Breast epithelium (tissue), 4 donors: ENCODE results near the gene UNC80. TPM values are rescaled to one million over a fixed set of nuclear protein-coding genes. Genes with fewer than 3 reads are reported as not detected.

Experiments used
- DNase-seq, 2 donors: peaks; one replicate each; pipeline ENCODE4 v3.0.0-alpha.2; 2019; ENCODE audit warnings: low spot score in 2 of 2
- H3K27ac ChIP-seq, 2 donors: fragments of 200-600 bp; sonication (generic) in 1 of 2; one replicate each; pipeline ENCODE4 v1.5.1; 2016 to 2019; ENCODE audit warnings: mild to moderate bottlenecking in 1 of 2
- H3K27me3 ChIP-seq, 2 donors: fragments of 200-600 bp; sonication (generic) in 1 of 2; one replicate each; pipeline versions ENCODE4 v1.5.1 to v1.6.0; 2017 to 2019; ENCODE audit warnings: control low read depth in 1 of 2, mild to moderate bottlenecking in 1 of 2
- H3K36me3 ChIP-seq: fragments of 200-600 bp; one replicate; pipeline ENCODE4 v1.5.1; 2019
- H3K4me1 ChIP-seq, 2 donors: fragments of 200-600 bp; sonication (generic); one replicate each; pipeline ENCODE4 v1.5.1; 2016 to 2019; ENCODE audit warnings: control low read depth in 1 of 2
- H3K4me3 ChIP-seq, 3 donors: fragments of 200-600 bp; sonication (generic); 1 replicate in 2 of 3; 2 replicates in 1 of 3; pipeline ENCODE4 v1.5.1; 2016 to 2019; ENCODE audit warnings: mild to moderate bottlenecking in 3 of 3, moderate library complexity in 2 of 3
- H3K9me3 ChIP-seq, 2 donors: fragments of 200-600 bp; sonication (generic) in 1 of 2; one replicate each; pipeline ENCODE4 v1.5.1; 2016 to 2019; ENCODE audit warnings: control low read depth in 1 of 2
- CTCF ChIP-seq, 3 donors: fragments of 450-650 bp; IDR thresholded peaks; one replicate each; pipeline ENCODE4 v1.5.1; 2016 to 2017; ENCODE audit warnings: antibody characterized with exemption in 3 of 3, mild to moderate bottlenecking in 3 of 3, moderate library complexity in 3 of 3
- POLR2A ChIP-seq: fragments of 450-650 bp; IDR thresholded peaks from one replicate; pipeline ENCODE4 v1.6.1; 2016; ENCODE audit warnings: antibody characterized with exemption, mild to moderate bottlenecking, moderate library complexity
- POLR2AphosphoS5 ChIP-seq, 3 donors: sonication (generic); formaldehyde crosslinking; IDR thresholded peaks; one replicate each; pipeline ENCODE4 v1.6.1; 2017; ENCODE audit warnings: antibody characterized with exemption in 3 of 3
- intact Hi-C: fragments of 100-400 bp; cut with DNase I; formaldehyde crosslinking; loops from one replicate; pipeline ENCODE4 v1.15.1; 2023; ENCODE audit warnings: low total_unique reads
- total RNA-seq, 3 donors: library from RNA; depleted of rRNA; stranded (reverse); fragments of >200 nt; gene quantifications; one replicate each; pipeline ENCODE4 v1.1.0, GENCODE V29; 2016

Gene UNC80
- total RNA-seq, 3 donors from 2014 or later, result under 0.01 TPM; not detected in 2

DNA sequence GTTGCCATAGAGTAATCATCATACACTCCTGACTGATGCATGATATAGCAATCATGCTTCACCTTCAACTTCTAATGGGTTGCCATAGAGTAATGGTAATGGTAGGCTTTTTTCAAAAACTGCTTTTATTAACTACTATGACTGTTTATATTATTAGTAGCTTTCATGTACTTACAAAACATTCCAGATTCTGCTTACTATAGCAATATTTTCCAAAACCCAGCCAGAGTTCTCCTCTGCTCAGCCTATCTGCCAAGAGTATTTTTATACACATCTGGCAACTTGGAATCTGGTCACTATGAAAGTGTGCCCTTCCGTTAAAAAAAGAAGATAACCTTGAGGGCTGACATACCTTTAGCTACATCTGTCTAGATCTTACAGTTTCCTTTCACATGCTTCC is 5.0 kb upstream of the UNC80 start:
- no peaks in the 10 kb centered on the region for H3K9me3 ChIP-seq
- H3K36me3 ChIP-seq, result no peaks in the 10 kb centered on the region

DNA sequence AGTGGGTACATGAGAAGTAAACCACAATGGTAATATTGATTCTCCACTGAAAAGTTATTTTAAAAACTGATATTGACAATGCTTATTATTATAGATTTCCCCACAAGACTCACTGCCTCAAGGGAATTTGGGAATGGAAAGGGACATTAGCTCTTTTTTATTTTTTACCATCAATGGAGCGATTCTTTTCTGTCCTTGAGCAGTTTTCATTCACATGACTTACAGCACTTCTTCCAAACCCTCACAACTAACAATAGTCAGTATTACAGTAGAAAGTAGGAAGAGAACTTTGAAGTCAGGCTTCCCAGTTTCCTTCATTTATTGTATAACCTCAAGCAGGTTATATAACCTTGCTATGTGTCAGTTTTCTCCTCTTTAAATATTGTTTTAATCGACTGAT is 4.3 kb upstream of the UNC80 start:
- intact Hi-C loops, result no loop called here
- peaks cover 0 to 4% of the 10 kb centered on the region in 2 donors for H3K27me3 ChIP-seq
- no peak for DNase-seq

More for the DNA sequence above, 5.0 kb upstream of the UNC80 start:
- Histone ChIP-seq H3K27me3 (peaks cover 0 to 4% of the 10 kb centered on the region in 2 donors), H3K27ac (no peak overlapping the region), H3K4me1 (no peaks in the 10 kb centered on the region), H3K4me3 (no peak overlapping the region)
- intact Hi-C loops, result no loop called here
- no peak for TF ChIP-seq CTCF (IDR thresholded peaks at IDR 0.05)
- no peak for TF ChIP-seq POLR2A
- TF ChIP-seq POLR2AphosphoS5 (IDR thresholded peaks at IDR 0.05), result no peak
- DNase-seq, result no peak

DNA sequence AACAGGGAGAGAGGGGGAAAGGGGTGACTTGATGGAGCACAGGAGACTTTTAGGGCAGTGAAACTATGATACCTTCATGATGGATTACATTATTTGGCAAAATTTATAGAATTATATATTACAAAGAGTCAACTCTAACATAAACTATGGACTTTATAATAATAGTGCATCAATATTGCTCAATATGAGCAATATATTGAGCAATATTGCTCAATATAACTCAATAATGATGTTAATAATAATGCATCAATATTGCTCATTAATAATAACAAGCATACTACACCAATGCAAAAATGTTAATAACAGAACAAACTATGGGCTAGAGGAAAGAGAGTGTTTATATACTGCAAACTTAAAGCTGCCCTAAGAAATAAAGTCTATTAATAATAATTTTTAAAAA is 3.1 kb upstream of the UNC80 start:
- Histone ChIP-seq H3K4me1 (no peaks in the 10 kb centered on the region), H3K4me3 (no peak overlapping the region), H3K9me3 (no peaks in the 10 kb centered on the region), H3K27me3 (peaks cover 0 to 4% of the 10 kb centered on the region in 2 donors), H3K36me3 (no peaks in the 10 kb centered on the region), H3K27ac (no peak overlapping the region)
- no peak for DNase-seq
- intact Hi-C loops, result no loop called here
- TF ChIP-seq CTCF (IDR thresholded peaks at IDR 0.05) (no peak), POLR2A (no peak), POLR2AphosphoS5 (IDR thresholded peaks at IDR 0.05) (no peak)

More for the DNA sequence above, 4.3 kb upstream of the UNC80 start:
- TF ChIP-seq POLR2AphosphoS5 (IDR thresholded peaks at IDR 0.05), result no peak
- no peak for TF ChIP-seq POLR2A
- no peak for TF ChIP-seq CTCF (IDR thresholded peaks at IDR 0.05)
- H3K27ac ChIP-seq, result no peak overlapping the region
- H3K36me3 ChIP-seq, result no peaks in the 10 kb centered on the region
- H3K4me1 ChIP-seq, result no peaks in the 10 kb centered on the region
- H3K4me3 ChIP-seq, result no peak overlapping the region
- no peaks in the 10 kb centered on the region for H3K9me3 ChIP-seq

GRCh38 chr2:209772290-209772685 is 656 bp downstream of the UNC80 start:
- H3K4me1 ChIP-seq, result no peaks in the 10 kb centered on the region
- intact Hi-C loops, result no loop called here
- no peak for TF ChIP-seq CTCF (IDR thresholded peaks at IDR 0.05)
- TF ChIP-seq POLR2AphosphoS5 (IDR thresholded peaks at IDR 0.05), result no peak
- TF ChIP-seq POLR2A, result no peak
- no peak overlapping the region for H3K27ac ChIP-seq
- H3K36me3 ChIP-seq, result no peaks in the 10 kb centered on the region
- peaks cover 0 to 8% of the 10 kb centered on the region in 2 donors for H3K27me3 ChIP-seq
- no peaks in the 10 kb centered on the region for H3K9me3 ChIP-seq
- peak overlapping the region in 2 of 3 donors; percentile 42 to 62 for H3K4me3 ChIP-seq
- DNase-seq, result no peak

GRCh38 chr2:209773377-209773776 is 1.7 kb downstream of the UNC80 start:
- no peaks in the 10 kb centered on the region for H3K9me3 ChIP-seq
- H3K4me3 ChIP-seq, result no peak overlapping the region
- intact Hi-C loops, result no loop called here
- no peak for DNase-seq
- peaks cover 0 to 10% of the 10 kb centered on the region in 2 donors for H3K27me3 ChIP-seq
- no peak overlapping the region for H3K27ac ChIP-seq
- H3K36me3 ChIP-seq, result no peaks in the 10 kb centered on the region
- no peaks in the 10 kb centered on the region for H3K4me1 ChIP-seq
- TF ChIP-seq POLR2AphosphoS5 (IDR thresholded peaks at IDR 0.05), result no peak
- TF ChIP-seq CTCF (IDR thresholded peaks at IDR 0.05), result no peak
- no peak for TF ChIP-seq POLR2A
